PC-9 (cell line): ENCODE data around the gene PKP3.

ENCODE experiments used
- EZH2 ChIP-seq: fragments of 200-600 bp; sonication (generic); IDR thresholded peaks from 2 replicates; pipeline ENCODE4 v1.8.0; 2017; ENCODE audit warnings: antibody characterized with exemption, low read depth
- TF ChIP-seq, protein P1 (sequence below): fragments of 200-600 bp; sonication (generic); conservative IDR thresholded peaks from 2 replicates; pipeline ENCODE4 v1.6.1; 2017; ENCODE audit warnings: mixed run types, antibody characterized with exemption, mild to moderate bottlenecking, moderate library complexity

DNA sequence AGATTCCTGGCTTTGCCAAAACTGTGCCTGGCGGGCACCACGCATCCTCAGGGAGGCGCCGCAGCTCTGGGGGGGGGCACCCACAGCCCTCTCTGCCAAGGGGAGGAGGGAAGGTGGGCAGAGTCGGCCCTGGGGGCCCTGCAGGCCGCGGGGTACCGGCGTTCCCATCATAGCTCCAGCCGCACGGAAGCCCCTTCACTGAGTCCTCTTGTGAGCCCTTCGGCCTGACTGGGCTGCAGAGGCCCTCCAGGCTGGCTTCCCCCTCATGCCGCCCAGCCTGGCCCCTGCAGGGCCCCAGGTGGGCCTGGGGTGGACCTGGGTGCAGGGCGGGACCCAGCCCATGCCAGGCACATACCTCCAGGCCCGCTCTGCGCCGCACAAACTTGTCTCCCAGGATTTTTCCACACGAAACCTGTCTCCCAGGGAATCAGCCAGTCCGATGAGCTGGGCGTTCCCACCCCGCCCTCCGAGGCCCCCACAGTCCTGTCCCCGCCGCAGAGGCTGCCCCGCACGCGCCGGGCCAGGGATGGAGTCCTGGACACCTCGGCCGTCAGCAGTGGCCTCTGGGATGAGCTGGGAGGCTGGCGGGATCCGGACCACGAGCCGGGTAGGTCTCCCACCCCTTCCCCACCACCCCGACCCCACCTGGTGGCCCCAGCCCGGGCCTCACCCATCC, 1.8 kb upstream of the PKP3 start:
- TF ChIP-seq, protein P1, sequence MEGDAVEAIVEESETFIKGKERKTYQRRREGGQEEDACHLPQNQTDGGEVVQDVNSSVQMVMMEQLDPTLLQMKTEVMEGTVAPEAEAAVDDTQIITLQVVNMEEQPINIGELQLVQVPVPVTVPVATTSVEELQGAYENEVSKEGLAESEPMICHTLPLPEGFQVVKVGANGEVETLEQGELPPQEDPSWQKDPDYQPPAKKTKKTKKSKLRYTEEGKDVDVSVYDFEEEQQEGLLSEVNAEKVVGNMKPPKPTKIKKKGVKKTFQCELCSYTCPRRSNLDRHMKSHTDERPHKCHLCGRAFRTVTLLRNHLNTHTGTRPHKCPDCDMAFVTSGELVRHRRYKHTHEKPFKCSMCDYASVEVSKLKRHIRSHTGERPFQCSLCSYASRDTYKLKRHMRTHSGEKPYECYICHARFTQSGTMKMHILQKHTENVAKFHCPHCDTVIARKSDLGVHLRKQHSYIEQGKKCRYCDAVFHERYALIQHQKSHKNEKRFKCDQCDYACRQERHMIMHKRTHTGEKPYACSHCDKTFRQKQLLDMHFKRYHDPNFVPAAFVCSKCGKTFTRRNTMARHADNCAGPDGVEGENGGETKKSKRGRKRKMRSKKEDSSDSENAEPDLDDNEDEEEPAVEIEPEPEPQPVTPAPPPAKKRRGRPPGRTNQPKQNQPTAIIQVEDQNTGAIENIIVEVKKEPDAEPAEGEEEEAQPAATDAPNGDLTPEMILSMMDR: no peak
- TF ChIP-seq EZH2: no peak
